CD4-positive, alpha-beta T cell treated with Interleukin-2 at 100 ng/mL for 4 hours (primary cell): ENCODE measurements around the gene ABHD17A.

Experiments
- DNase-seq: peaks from one replicate; pipeline ENCODE4 v3.0.0-alpha.2; 2020; ENCODE audit warnings: low spot score

The ABHD17A gene

GRCh38 chr19:1885398-1886119 lies at the start of gene ABHD17A:
ABHD17A (minus strand) TSS chr19:1885496; CDS start chr19:1881566, 3,930 bp downstream.
- peak; percentile 93 for DNase-seq

GRCh38 chr19:1933942-1934341 lies 48.6 kb upstream of the ABHD17A start:
- DNase-seq = no peak

GRCh38 chr19:1933244-1933643 lies 47.9 kb upstream of the ABHD17A start:
- DNase-seq = no peak

DNA sequence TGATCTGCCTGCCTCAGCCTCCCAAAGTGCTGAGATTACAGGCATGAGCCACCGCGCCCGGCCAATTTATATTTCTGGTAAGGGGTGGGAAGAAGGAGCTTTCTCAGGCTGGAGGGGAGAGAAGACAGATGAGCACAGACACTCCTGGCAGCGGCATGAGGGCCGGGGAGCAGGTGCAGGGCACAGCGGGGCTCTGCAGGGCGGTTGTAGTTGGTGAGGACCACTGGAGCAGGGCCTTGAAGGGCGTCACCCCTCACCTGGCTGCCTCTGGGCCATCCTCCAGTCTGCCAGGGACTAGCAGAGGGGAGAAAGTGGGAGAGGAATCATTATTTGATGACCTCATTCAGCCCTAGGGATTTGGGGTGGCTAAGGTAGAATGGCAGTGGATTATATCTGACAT lies 47.1 kb upstream of the ABHD17A start:
- DNase-seq = no peak

GRCh38 chr19:1931445-1931844 lies 46.1 kb upstream of the ABHD17A start:
- no peak for DNase-seq

- DNase-seq = peak; percentile 83
These were observed 43.9 kb upstream of the ABHD17A start for GRCh38 chr19:1929021-1929742.

- no peak for DNase-seq
These were observed 40.2 kb upstream of the ABHD17A start for GRCh38 chr19:1925544-1925943.

- no peak for DNase-seq
These were observed 39.1 kb upstream of the ABHD17A start for GRCh38 chr19:1924320-1924961.

DNA sequence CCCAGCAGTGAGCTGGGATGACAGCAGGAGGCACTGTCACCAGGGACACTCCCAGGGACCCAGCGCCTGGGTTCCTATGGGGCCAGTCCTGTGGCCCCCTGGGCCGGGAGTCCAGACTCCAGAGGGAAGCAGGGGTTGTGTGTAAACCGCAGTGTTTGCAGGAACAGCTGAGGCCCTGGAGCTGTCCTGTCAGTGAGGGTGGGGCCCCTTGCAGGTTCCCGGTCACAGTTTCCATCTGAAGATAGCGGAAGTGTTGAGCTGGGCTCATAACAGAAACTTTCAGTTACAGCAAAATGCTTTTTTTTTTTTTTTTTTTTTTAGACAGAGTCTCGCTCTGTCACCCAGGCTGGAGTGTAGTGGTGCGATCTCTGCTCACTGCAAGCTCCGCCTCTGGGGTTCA lies 38.0 kb upstream of the ABHD17A start:
- DNase-seq = peak; percentile 24

DNA sequence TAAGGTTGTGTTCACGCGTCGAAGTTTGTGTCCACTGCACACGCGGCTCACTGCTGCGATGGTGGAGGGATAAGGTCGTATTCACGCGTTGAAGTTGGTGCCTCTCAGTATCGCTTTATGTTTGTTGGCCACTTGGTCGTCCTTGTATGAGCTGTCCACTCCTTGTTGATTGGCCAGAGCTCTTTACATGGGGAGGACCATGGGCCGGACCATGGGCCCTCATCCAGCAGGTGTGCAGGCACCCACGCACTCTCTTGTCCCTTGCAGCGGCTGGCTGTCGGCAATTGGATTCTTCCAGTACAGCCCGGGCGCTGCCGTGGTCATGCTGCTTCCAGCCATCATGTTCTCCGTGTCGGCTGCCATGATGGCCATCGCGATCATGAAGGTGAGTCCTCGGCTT lies 37.5 kb upstream of the ABHD17A start:
- DNase-seq = no peak

DNA sequence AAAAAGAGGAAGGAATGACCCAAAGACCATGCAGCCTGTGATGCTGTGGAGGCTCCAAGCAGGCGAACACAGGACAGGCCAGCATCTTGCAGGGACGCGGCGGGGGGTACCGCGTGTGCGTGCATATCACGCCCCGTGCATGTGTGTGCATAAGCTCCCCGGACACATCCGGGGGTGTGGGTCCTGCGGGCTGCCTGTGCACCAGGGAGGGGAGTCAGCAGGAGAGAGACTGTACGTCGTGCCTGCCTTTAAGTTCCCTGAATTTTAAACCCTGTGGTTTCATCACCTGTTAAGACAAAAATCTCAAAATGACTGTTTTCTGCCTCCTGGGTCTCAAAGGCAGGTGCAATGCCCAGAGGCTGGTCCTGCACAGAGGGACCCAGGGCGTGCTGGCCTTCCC lies 36.5 kb upstream of the ABHD17A start:
- DNase-seq = no peak

GRCh38 chr19:1921326-1921725 lies 36.0 kb upstream of the ABHD17A start:
- no peak for DNase-seq

DNA sequence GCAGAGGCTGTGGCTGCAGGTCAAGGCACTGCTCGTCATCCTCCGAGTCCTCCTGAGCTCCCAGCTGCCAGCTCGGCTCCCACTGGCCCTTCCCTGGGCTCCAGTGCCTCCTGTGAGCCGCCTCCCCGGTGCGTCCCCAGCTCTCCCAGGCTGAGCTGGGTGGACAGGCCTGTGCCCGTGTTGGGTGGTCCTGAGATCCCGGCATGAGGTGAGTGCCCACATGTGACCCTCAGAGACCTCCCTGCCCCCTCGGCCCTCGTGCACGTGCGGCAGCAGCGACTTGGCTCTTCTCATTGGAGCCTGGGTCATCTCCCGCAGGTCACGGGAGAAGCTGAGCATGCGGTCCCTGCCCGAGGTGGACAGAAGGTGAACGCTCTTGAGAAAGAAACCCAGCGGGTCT lies 35.3 kb upstream of the ABHD17A start:
- no peak for DNase-seq

DNA sequence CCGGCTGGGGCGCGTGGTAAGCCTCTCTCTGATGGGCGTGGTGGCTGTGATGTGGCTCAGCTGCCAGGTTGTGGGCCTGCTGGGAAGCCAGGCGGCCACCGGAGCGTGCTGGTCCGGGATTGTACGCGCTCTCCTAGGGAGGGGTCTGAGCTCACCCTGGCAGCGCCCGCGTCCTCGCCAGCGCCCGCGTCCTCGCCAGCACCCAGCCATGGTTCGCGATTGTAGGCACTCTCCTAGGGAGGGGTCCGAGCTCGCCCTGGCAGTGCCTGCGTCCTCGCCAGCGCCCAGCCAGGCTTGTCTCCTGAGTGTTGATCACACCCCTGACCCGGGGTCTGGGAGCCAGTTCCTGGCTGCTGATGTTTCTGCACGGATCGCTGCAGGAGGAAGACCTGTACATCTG lies 33.7 kb upstream of the ABHD17A start:
- no peak for DNase-seq

DNA sequence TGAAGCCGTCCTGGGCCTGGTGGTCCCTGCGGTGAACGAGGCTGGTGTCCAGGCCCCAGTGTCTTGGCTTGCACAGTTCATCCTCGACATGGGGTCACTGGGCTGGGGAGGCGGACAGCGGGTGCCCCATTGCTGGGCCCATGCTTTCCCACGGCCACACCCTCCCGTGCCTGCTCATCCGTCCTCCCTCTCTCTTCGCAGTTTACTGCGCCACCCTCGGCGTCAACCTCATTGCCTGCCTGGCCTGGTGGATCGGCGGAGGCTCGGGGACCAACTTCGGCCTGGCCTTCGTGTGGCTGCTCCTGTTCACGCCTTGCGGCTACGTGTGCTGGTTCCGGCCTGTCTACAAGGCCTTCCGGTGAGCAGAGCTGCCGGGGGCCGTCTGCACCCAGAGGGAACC lies 32.6 kb upstream of the ABHD17A start:
- DNase-seq = no peak

- no peak for DNase-seq
These were observed 31.9 kb upstream of the ABHD17A start for GRCh38 chr19:1917146-1917545.

GRCh38 chr19:1914826-1915341 lies 29.6 kb upstream of the ABHD17A start:
- no peak for DNase-seq

DNA sequence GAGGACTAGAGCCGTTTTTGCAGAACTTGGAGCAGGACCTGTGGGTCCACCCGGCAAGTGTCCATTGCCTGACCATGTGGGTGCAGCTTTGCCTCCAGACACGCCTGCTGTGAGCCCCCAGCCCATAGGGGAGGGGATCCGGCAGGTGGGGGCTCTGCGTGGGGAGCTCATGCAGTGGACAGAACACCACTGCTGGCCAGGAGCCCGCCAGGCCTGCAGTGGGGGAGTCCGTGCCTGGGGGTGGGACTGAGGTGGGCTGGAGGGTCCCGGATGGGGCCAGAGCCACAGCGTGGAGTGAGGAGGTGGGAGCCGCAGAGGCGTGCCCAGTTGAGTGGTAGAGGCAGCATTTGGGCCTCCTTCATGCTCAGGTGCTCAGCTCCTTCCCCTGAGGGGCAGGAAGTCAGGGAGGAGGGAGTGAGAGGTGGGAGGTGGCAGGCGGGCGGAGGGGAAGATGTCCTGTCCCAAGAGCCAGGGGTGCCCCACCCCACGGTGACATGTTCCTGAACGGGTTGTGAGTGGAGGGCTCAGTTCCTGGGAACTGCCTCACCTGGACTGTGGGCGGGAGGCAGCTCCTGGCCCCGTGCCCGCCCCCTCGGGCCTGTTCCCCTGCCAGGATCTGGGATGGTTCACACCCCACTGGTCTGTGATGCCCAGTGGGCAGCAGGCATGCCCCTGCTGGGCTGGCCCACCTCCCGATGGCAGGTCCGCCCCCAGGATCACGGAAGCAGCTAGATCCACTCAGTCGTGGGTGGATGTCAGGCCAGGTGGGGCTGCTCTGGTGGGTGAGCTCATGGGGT lies 28.7 kb upstream of the ABHD17A start:
- no peak for DNase-seq

GRCh38 chr19:1912760-1913505 lies 27.6 kb upstream of the ABHD17A start:
- no peak for DNase-seq

DNA sequence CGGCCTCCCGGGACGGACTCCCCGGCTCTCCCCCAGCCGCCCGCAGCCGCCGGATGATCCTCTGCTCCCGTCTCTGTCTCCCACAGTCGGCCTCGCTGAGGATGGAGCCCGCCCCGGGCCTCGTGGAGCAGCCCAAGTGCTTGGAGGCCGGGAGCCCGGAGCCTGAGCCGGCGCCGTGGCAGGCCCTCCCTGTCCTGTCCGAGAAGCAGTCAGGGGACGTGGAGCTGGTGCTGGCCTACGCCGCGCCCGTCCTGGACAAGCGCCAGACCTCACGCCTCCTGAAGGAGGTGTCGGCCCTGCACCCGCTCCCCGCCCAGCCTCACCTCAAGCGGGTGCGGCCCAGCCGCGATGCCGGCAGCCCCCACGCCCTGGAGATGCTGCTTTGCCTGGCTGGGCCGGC lies 26.7 kb upstream of the ABHD17A start:
- DNase-seq = no peak

DNA sequence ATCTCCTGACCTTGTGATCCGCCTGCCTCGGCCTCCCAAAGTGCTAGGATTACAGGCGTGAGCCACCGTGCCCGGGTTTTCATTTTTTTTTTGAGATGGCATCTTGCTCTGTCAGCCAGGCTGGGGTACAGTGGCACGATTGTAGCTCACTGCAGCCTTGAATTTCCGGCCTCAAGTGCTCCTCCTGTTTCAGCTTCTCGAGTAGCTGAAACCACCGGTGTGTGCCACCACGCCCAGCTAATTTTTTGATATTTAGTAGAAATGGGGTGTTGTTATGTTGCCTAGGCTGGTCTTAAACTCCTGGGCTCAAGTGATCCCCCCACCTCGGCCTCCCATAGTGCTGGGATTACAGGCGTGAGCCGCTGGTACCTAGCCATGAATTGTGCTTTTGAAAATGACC lies 25.8 kb upstream of the ABHD17A start:
- no peak for DNase-seq
